ENCODE results near the gene TMEM179. TPM values are rescaled to one million over a fixed set of nuclear protein-coding genes. Genes with fewer than 3 reads are reported as not detected.

The TMEM179 gene
- total RNA-seq, 4 donors from 2014 or later: 2.3 TPM; not detected in 3

DNA sequence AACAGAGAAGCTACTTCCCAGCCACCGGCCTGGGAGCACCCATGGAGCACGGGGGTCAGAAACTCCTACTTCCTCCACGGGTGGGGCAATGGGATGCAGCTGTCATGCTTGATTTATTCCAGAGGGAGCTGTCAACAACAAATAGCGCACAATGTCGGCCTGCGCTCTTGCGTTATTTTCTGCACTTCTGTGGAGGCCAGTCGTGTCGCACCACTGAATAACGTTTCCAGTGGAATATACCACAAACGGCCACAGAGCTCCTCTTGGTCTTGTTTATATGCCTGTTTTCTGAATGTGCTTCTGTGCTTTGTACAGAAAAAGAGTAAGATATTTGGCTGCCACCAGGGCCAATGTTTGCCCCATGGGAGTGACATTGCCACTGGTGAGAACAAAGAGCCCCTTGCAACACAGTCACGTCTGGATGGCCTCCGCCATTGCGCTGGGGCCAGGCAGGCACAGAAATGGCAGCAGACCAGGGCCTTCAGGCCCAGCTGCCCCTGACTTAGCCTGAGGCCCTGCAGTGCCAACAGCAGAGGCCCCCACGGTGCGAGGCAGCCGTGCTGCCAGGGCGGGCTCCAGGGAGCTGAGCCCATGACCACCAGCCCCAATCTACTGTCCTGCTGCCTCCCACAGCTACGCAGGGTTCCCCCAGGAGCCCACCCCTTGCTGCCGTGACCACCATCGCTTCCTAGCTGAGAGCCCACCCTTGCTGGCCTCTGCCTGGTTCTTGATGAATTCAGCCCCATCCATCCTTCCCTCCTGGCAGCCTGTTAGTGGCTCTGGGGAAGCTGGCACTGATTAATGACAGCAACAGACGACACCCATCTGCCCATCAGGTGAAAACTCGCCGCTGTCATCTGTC lies 28.9 kb upstream of the TMEM179 start:
- TF ChIP-seq POLR2A (IDR thresholded peaks at IDR 0.05): no peak
- TF ChIP-seq, protein P1, sequence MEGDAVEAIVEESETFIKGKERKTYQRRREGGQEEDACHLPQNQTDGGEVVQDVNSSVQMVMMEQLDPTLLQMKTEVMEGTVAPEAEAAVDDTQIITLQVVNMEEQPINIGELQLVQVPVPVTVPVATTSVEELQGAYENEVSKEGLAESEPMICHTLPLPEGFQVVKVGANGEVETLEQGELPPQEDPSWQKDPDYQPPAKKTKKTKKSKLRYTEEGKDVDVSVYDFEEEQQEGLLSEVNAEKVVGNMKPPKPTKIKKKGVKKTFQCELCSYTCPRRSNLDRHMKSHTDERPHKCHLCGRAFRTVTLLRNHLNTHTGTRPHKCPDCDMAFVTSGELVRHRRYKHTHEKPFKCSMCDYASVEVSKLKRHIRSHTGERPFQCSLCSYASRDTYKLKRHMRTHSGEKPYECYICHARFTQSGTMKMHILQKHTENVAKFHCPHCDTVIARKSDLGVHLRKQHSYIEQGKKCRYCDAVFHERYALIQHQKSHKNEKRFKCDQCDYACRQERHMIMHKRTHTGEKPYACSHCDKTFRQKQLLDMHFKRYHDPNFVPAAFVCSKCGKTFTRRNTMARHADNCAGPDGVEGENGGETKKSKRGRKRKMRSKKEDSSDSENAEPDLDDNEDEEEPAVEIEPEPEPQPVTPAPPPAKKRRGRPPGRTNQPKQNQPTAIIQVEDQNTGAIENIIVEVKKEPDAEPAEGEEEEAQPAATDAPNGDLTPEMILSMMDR (IDR thresholded peaks at IDR 0.05): no peak
- Histone ChIP-seq H3K4me1 (no peaks in the 10 kb centered on the region), H3K4me3 (no peak overlapping the region), H3K27ac (no peak overlapping the region), H3K36me3 (no peaks in the 10 kb centered on the region), H3K9me3 (peaks cover 0 to 7% of the 10 kb centered on the region in 2 donors), H3K27me3 (no peaks in the 10 kb centered on the region)
- intact Hi-C loops (cut with DNase I; ENCODE audit: low total_unique reads): no loop called here
- no peak for DNase-seq

DNA sequence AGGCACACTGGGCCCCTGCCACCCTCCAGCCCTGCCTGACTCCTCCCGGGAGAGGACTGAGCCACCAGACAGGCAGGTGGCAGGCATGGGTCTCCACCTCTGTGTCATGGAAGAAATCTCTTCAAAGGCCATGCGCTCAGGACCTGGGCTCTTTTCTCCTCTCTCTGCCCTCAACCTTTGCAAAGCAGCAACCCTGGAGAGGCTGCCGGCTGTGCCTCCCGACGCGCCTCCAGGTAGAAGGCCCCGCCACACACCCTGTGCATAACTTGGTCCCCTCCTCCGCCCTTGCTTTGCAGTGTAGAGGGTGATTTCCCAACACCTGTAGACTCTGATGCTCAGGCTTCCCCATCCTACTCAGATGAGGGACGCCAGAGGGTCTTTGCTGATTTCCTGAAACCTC lies 28.2 kb upstream of the TMEM179 start:
- TF ChIP-seq POLR2A (IDR thresholded peaks at IDR 0.05): no peak
- TF ChIP-seq, protein P1 (IDR thresholded peaks at IDR 0.05): no peak
- intact Hi-C loops (cut with DNase I; ENCODE audit: low total_unique reads): no loop called here
- Histone ChIP-seq H3K27ac (no peak overlapping the region), H3K4me3 (no peak overlapping the region), H3K36me3 (no peaks in the 10 kb centered on the region), H3K4me1 (no peaks in the 10 kb centered on the region), H3K9me3 (peaks cover 0 to 7% of the 10 kb centered on the region in 2 donors), H3K27me3 (no peaks in the 10 kb centered on the region)
- no peak for DNase-seq

DNA sequence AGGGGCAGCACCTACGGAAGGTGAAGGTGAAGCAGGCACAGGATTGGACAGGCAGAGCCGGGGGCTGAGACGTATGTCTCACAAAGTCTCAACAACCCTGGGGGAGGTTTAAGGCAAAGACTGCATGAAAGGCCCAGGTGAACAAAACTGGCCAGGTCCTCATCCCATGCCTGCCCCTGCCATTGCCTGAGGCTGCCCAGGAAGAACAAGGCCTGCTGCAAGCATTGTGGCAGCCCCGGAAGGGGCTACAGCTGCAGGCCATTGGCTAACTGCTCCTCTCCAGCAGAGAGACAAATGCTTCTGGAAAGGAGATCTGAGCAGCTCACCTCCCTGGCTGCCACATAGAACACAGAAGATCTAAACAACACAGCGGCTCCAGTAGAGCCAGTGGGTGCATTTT lies 20.4 kb upstream of the TMEM179 start:
- H3K36me3 ChIP-seq: no peaks in the 10 kb centered on the region
- H3K27ac ChIP-seq: no peak overlapping the region
- no peaks in the 10 kb centered on the region for H3K27me3 ChIP-seq
- no peak for DNase-seq
- no peaks in the 10 kb centered on the region for H3K4me1 ChIP-seq
- H3K4me3 ChIP-seq: no peak overlapping the region
- intact Hi-C loops (cut with DNase I; ENCODE audit: low total_unique reads): no loop called here
- peaks cover 0 to 7% of the 10 kb centered on the region in 2 donors for H3K9me3 ChIP-seq
- TF ChIP-seq, protein P1 (IDR thresholded peaks at IDR 0.05): no peak
- no peak for TF ChIP-seq POLR2A (IDR thresholded peaks at IDR 0.05)

DNA sequence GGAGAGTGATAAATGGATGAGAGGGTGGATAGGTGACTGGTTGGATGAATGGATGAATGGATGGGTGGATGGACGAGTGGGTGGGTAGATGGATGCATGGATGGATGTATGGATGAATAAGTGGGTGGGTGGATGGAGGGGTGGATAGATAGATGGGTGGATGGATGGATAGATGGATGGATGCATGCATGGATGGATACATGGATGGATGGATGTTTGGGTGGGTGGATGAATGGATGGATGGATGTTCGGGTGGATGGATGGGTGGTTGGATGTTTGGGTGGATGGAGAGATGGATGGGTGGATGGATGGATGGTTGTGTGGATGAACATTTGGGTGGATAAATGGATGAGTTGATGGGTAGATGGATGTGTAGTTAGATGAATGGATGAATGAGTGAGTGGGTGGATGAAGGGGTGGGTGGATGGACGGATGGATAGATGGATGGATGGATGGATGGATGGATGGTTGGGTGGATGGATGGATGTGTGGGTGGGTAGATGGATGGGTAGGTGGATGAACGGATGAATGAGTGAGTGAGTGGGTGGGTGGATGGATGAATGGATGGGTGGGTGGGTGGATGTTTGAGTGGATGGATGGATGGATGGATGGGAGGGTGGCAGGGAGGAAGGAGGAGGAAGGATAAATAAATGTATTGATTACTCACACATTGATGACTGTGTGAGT lies 9.7 kb upstream of the TMEM179 start:
- TF ChIP-seq, protein P1 (IDR thresholded peaks at IDR 0.05): no peak
- TF ChIP-seq POLR2A (IDR thresholded peaks at IDR 0.05): no peak
- no peaks in the 10 kb centered on the region for H3K4me1 ChIP-seq
- no peaks in the 10 kb centered on the region for H3K27me3 ChIP-seq
- DNase-seq: no peak
- H3K36me3 ChIP-seq: no peaks in the 10 kb centered on the region
- intact Hi-C loops (cut with DNase I; ENCODE audit: low total_unique reads): no loop called here
- H3K9me3 ChIP-seq: no peaks in the 10 kb centered on the region
- H3K27ac ChIP-seq: no peak overlapping the region
- H3K4me3 ChIP-seq: no peak overlapping the region

DNA sequence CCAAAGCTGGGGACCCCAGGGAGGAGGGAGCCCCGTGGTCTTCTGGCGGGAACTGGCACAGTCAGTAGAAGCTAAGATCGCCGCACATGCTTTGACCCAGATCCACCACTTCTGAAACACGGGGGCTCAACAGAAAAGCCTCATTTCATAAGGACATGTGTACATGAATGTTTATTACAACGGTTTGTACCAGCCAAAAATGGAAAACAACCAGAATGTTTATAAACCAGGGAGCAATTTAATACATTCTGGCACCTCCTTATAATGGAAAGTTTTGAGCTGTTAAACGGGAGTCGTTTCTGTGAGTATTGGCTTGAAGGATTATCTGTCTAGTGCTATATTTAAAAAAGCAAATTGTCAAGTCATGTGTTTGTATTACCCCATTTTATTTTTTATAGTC lies 7.3 kb upstream of the TMEM179 start:
- Histone ChIP-seq H3K9me3 (no peaks in the 10 kb centered on the region), H3K4me1 (no peaks in the 10 kb centered on the region), H3K36me3 (no peaks in the 10 kb centered on the region), H3K27me3 (no peaks in the 10 kb centered on the region), H3K27ac (no peak overlapping the region), H3K4me3 (no peak overlapping the region)
- TF ChIP-seq POLR2A (IDR thresholded peaks at IDR 0.05): no peak
- TF ChIP-seq, protein P1 (IDR thresholded peaks at IDR 0.05): no peak
- DNase-seq: no peak
- intact Hi-C loops (cut with DNase I; ENCODE audit: low total_unique reads): no loop called here

Data from uterus (tissue), 4 donors.